Measurements from ENCODE around the gene TGIF2.
"Not testable (repeated sequence)": the region's sequence is repeated elsewhere in the genome, so short reads cannot be mapped to it uniquely, and the experiment has no call there.

Gene TGIF2

DNA sequence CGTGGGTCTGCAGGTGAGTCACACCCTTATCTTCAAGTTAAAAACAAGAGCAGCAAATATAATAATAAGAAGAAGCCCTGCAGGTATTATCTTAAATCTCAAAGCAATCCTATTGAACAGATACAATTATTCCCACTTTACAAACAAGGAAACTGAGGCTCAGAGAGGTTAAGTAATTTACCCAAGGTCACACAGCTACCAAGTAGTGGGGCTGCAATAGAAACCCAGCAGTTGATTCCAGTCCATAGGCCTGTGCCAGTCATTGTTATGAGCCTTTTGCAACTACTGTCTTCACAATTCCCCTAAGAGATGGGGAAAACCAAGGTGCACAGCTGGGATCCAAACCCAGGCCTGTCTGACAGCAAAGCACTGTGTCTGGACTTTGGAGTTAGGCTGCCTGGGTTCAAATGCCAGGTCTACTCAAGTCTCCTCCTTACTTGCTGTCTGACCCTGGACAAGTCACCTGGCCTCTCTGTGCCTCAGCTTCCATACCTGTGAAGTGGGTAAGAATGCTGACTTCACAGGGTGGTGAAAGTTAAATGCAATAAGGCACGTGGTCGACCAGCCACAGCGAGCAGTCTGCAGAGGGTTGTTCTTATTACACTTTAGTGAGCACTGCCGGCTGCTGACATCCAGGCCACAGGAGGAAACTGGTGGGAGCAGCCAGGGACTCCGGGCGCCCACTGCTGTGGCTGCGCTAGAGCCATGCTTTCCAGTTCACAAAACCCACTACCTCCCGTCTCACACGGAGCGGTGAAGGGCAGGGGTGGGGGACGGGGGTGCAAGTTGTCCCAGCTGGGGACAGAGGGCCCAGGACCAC is 26.0 kb upstream of the TGIF2 start:
- no peak for DNase-seq

GRCh38 chr20:36548006-36548315 is 25.4 kb upstream of the TGIF2 start:
- DNase-seq = no peak

DNA sequence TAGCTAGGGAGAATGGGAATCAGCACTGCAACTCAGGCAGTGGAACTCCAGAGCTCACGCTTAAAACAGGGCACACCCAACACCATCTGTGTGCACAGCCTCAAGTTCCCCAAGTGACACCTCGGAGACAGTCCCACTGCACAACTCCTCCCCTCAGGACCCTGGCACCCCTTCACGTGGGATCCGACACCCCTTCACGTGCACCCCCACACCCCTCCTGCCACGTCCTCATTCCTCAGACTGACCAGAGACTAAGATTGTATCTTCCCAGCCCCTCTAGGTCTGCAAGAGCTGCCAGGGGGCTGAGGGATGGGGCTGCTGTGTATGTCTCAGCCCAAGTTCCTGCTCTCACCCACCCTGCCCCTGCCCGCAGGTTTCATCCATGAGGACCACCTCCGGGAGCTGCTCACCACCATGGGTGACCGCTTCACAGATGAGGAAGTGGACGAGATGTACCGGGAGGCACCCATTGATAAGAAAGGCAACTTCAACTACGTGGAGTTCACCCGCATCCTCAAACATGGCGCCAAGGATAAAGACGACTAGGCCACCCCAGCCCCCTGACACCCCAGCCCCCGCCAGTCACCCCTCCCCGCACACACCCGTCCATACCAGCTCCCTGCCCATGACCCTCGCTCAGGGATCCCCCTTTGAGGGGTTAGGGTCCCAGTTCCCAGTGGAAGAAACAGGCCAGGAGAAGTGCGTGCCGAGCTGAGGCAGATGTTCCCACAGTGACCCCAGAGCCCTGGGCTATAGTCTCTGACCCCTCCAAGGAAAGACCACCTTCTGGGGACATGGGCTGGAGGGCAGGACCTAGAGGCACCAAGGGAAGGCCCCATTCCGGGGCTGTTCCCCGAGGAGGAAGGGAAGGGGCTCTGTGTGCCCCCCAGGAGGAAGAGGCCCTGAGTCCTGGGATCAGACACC is 24.4 kb upstream of the TGIF2 start:
- no peak for DNase-seq

DNA sequence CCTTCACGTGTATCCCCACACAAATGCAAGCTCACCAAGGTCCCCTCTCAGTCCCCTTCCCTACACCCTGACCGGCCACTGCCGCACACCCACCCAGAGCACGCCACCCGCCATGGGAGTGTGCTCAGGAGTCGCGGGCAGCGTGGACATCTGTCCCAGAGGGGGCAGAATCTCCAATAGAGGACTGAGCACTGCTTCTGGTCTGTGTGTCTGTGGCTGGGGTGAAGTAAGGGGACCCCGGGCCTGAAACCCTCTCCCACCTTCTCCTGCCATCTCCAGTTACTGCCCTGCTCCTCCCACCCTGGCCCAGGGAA is 23.8 kb upstream of the TGIF2 start:
- DNase-seq = no peak

DNA sequence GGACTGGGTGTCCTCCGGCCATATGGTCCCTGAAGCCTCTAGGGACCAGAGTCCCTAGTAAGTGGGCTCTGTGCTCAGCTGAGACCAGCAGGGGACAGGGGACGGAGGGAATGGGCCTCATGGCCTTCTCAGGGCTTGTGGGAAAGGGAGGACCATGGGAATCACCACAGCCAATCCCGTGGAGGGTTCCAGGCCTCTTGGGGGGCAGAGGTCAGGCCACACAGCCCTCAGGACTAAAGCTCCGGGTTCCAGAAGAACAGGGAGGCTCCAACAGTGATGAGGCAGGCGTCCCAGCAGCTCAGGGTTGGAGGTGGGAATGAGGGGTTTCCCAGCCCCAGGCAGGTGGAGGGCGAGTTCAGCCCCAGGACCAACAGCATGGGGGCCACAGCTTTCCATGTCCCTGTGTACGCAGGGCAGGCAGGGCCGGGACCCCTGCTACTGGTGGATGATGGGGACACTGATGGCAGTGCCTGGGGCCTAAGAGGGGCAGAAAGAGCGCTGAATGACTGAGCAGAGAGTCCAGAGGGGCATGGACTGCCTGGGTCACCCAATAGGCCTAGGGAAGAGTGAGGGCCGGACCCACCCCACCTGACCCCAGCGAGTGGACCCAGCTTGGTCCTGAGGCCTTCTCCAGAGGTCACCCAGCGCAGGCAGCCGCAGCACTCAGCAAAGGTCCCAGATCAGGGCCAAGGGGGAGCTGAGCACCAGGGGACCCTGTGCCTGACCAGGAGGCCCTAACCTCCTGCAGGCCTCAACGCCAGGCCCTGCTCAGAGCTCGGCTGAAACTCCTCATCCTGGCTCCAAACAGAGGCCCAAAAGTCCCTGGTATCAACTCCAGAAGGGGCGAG is 23.2 kb upstream of the TGIF2 start:
- no peak for DNase-seq

- no peak for DNase-seq
Observed at GRCh38 chr20:36550790-36551299, 22.6 kb upstream of the TGIF2 start.

DNA sequence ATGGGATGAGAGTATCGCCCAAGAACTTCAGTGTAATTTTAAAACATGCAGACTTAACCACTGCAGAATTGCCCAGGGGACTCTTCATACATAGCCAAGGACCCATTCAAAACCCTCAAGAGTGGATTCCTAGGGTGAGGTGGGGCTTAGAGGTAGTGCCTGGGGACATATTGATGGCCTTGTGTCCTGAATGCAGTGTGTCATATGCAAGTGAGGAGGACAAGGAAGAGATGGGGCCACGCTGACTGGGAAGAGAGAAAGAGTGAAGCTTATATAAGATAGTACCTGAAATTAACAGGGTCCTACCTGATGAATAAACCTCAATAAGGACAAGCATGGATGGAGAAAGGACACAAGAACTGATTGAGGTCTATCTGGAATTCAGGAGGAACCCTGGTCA is 18.1 kb upstream of the TGIF2 start:
- no peak for DNase-seq

- DNase-seq = no peak
Observed at GRCh38 chr20:36562724-36563123, 10.7 kb upstream of the TGIF2 start.

GRCh38 chr20:36563374-36563773 is 10.0 kb upstream of the TGIF2 start:
- no peak for DNase-seq

DNA sequence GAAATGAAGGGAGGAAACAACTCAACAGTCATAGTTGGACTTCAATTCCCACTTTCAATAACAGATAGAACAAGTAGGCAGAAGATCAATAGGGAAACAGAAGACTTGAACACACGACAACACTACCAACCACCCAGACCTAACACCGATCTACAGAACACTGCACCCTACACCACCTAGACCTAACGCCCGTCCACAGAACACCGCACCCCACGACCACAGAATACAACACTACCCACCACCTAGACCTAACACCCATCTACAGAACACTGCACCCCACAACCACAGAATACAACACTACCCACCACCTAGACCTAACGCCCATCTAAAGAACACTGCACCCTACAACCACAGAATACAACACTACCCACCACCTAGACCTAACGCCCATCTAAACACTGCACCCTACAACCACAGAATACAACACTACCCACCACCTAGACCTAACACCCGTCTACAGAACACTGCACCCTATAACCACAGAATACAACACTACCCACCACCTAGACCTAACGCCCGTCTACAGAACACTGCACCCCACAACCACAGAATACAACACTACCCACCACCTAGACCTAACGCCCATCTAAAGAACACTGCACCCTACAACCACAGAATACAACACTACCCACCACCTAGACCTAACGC is 9.2 kb upstream of the TGIF2 start:
- not testable (repeated sequence) for DNase-seq

DNA sequence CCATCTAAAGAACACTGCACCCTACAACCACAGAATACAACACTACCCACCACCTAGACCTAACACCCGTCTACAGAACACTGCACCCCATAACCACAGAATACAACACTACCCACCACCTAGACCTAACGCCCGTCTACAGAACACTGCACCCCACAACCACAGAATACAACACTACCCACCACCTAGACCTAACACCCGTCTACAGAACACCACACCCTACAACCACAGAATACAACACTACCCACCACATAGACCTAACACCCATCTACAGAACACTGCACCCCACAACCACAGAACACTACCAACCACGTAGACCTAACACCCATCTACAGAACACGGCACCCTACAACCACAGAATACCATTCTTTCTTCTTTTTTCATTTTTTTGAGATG is 8.7 kb upstream of the TGIF2 start:
- DNase-seq = not testable (repeated sequence)

GRCh38 chr20:36565520-36565919 is 7.9 kb upstream of the TGIF2 start:
- DNase-seq = no peak

DNA sequence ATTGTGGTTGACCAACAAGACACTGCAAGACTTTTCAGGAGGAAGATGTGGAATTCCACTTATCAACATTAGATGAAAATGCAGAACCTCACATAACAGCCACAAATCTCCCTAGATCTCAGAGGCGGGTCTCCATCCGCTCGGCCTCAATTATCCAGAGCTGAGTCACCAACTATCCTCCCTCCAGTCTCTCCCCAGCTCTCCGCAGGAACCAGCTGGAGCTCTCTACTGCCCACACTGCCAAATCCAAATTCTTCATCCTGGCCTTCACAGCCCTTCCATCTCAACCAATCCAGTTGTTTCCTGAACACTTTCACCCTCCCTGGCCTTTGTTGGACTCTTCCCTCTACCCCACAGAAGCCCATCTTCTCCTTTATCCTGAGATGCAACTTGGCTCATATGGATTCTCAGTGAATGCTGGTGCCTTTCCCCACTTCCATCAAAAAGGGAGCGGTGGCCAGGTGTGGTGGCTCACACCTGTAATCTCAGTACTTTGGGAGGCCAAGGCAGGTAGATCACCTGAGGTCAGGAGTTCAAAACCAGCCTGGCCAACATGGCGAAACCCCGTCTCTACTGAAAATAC is 3.5 kb upstream of the TGIF2 start:
- DNase-seq = no peak

GRCh38 chr20:36571564-36572504 is 1.6 kb upstream of the TGIF2 start:
- peak; percentile 17 for DNase-seq

DNA sequence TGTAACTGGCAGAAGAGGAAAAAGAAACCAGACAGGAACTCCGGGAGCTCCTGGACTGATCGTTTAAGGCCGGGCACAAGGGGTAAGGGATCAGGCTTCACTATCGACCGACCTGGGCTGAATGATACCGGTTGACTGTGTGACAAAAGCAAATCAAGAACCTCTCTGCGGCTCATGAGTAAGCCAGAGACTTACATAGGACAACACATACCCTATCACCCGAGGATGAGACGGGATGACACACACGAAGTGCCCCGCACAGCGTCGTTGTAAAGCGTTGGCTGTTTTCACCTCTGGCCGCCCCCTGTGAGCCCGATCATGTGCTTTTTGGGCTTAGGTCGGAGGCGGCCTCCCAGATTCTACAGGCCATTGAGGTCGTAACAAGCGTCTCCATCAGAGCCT is 695 bp upstream of the TGIF2 start:
- DNase-seq = peak; percentile 82

DNA sequence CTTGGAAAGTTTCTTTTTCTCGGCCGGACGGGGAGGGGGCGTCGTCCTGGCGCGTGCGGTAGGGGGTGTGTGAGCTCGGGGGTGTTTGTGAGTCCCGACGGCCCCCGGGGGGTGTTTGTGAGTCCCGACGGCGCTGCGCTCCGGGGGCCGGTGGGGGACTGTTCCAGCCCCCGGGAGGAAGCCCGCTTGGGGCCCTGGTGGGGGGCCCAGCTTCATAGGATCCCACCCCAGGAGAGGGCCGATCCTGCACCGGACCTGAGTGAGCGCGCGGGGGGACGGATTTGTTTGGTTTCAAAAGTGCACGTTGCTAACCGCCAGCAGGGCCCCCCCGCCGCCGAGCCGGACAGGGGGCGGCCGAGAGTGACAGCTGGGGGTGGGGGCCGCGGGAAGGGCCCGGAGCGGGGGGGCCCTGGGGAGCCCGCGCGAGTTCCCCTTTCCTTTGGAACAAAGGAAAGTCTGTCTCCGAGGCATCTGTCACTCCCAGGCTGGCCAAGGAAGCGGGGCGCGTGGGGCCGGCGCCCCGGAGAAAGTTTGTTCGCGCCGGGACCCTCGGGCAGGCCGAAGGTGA is 485 bp downstream of the TGIF2 start:
- DNase-seq = peak; percentile 60

DNA sequence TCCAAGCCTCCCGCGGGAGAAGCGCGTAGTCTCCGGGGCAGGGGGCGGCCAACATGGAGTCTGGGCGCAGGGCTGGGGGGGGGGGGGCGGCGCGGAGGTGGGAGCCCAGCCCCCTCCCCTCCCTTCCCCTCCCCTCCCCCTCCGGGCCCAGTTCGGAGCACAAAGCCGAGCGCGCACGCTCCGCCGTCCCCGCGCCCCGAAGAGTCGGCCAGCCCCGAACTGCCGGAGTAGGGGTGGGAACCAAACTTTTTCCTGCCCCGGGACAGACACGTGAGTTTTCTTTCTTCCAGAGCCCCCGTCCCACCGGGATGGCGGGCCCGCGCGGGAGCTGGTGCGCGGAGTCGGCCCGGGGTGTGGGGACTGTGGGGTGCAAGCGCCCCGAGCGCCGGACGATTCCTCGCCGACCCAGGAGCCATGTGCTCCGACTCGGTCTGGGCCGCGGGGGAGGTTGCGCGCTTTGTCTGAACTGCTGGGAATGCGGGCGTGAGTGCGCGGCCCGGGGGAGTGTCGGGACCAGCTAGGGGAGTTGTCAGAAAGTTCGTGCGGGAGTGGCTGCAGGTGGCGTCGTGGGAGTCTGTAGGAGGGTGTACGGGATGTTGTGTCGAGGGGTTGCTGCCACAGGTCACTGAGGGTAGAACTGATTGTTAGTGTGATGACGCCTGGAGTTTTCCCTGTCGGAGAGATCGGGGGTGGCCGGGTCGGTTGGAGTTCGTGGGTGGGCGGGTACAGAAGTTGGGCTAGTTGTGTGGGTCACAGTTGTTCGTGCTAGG is 1.2 kb downstream of the TGIF2 start:
- peak; percentile 73 for DNase-seq

DNA sequence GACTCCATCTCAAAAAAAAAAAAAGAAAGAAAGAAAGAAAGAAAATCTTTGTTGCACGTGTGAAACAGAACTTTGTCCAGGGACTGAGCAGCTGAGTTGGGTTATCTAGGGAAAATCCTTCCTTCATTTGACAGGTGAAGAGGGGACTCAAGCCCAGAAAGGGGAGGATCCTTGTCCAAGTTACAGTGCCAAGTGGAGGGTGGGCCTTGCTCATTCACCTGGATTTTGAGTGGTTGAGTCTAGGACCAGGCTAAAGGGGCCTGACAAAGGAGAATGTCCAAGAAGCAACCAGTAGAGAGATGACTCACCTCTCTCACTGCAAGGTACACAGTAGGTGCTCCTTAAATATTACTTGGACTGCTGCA is 2.7 kb downstream of the TGIF2 start:
- DNase-seq = no peak

- no peak for DNase-seq
Observed at GRCh38 chr20:36578356-36579041, 5.1 kb downstream of the TGIF2 start.

Data from DMS53 (cell line).